ENCODE results near the gene TGIF1. TPM values are rescaled to one million over a fixed set of nuclear protein-coding genes. Genes with fewer than 3 reads are reported as not detected.
"Not testable (repeated sequence)": the region's sequence is repeated elsewhere in the genome, so short reads cannot be mapped to it uniquely, and the experiment has no call there.

Gene TGIF1
- total and polyA plus RNA-seq, 7 experiments from 2014 or later: 15.4 to 88.7 (median 63.5) TPM

GRCh38 chr18:3408107-3408506 lies 41.9 kb upstream of the TGIF1 start:
- Histone ChIP-seq H3K36me3 (ENCODE audit: control insufficient read depth in 2 of 3, insufficient read depth in 3 of 3, low read length in 3 of 3) (no peaks in the 10 kb centered on the region), H3K27ac (ENCODE audit: low read depth, low read length) (no peak overlapping the region), H3K4me1 (ENCODE audit: control insufficient read depth in 2 of 2, insufficient read depth in 2 of 2, low read length in 2 of 2) (peaks cover 0 to 19% of the 10 kb centered on the region in 2 donors), H3K4me3 (ENCODE audit: low read length) (no peak overlapping the region), H3K27me3 (ENCODE audit: control insufficient read depth in 2 of 2, insufficient read depth in 2 of 2, low read length in 2 of 2) (no peaks in the 10 kb centered on the region), H3K9me3 (ENCODE audit: control insufficient read depth in 2 of 3, low read length in 3 of 3) (no peaks in the 10 kb centered on the region)
- peaks cover 0 to 6% (median 0%) of the 10 kb centered on the region in 11 donors for H3K9me3 Mint-ChIP-seq
- H3K4me1 Mint-ChIP-seq: peaks cover 14 to 41% (median 35%) of the 10 kb centered on the region in 7 donors
- intact Hi-C loops (cut with micrococcal nuclease): no loop called here
- no peaks in the 10 kb centered on the region for H3K27me3 Mint-ChIP-seq
- H3K27ac Mint-ChIP-seq: no peak overlapping the region
- ATAC-seq (no peak), DNase-seq (no peak)
- H3K4me3 Mint-ChIP-seq: no peak overlapping the region
- CTCF ChIA-PET: no interaction called here
- POLR2A ChIA-PET: interaction anchor here (1.3 kb wide), 1 partner anchor 45 kb away, joined by 3 read pairs; no protein-coding TSS in a partner anchor
- no peaks in the 10 kb centered on the region for H3K36me3 Mint-ChIP-seq

- Mint-ChIP-seq H3K27me3 (no peaks in the 10 kb centered on the region), H3K4me1 (peaks cover 12 to 39% (median 29%) of the 10 kb centered on the region in 7 donors), H3K36me3 (no peaks in the 10 kb centered on the region), H3K4me3 (no peak overlapping the region), H3K27ac (no peak overlapping the region), H3K9me3 (peaks cover 0 to 6% (median 0%) of the 10 kb centered on the region in 11 donors)
- DNase-seq (no peak), ATAC-seq (no peak)
- Histone ChIP-seq H3K27me3 (ENCODE audit: control insufficient read depth in 2 of 2, insufficient read depth in 2 of 2, low read length in 2 of 2) (no peaks in the 10 kb centered on the region), H3K4me3 (ENCODE audit: low read length) (no peak overlapping the region), H3K27ac (ENCODE audit: low read depth, low read length) (no peak overlapping the region), H3K36me3 (ENCODE audit: control insufficient read depth in 2 of 3, insufficient read depth in 3 of 3, low read length in 3 of 3) (no peaks in the 10 kb centered on the region), H3K4me1 (ENCODE audit: control insufficient read depth in 2 of 2, insufficient read depth in 2 of 2, low read length in 2 of 2) (peaks cover 0 to 15% of the 10 kb centered on the region in 2 donors), H3K9me3 (ENCODE audit: control insufficient read depth in 2 of 3, low read length in 3 of 3) (no peaks in the 10 kb centered on the region)
- POLR2A ChIA-PET: interaction anchor here (1.5 kb wide), 1 partner anchor 38 kb away, joined by 3 read pairs; no protein-coding TSS in a partner anchor
- CTCF ChIA-PET: interaction anchor here (0.6 to 1.5 kb wide), 3 partner anchors 13 to 112 kb away, joined by 3 to 6 read pairs (median 4); no protein-coding TSS in a partner anchor
- intact Hi-C loops (cut with micrococcal nuclease): no loop called here
Measured at GRCh38 chr18:3409811-3410210, 40.2 kb upstream of the TGIF1 start.

- CTCF ChIA-PET: interaction anchor here (0.6 to 1.5 kb wide), 2 partner anchors 12 to 113 kb away, joined by 3 to 4 read pairs; no protein-coding TSS in a partner anchor
- Histone ChIP-seq H3K4me1 (ENCODE audit: control insufficient read depth in 2 of 2, insufficient read depth in 2 of 2, low read length in 2 of 2) (peaks cover 0 to 15% of the 10 kb centered on the region in 2 donors), H3K27me3 (ENCODE audit: control insufficient read depth in 2 of 2, insufficient read depth in 2 of 2, low read length in 2 of 2) (no peaks in the 10 kb centered on the region), H3K36me3 (ENCODE audit: control insufficient read depth in 2 of 3, insufficient read depth in 3 of 3, low read length in 3 of 3) (no peaks in the 10 kb centered on the region), H3K27ac (ENCODE audit: low read depth, low read length) (no peak overlapping the region), H3K9me3 (ENCODE audit: control insufficient read depth in 2 of 3, low read length in 3 of 3) (no peaks in the 10 kb centered on the region), H3K4me3 (ENCODE audit: low read length) (no peak overlapping the region)
- H3K4me3 Mint-ChIP-seq: no peak overlapping the region
- POLR2A ChIA-PET: interaction anchor here (0.6 to 1.5 kb wide), 2 partner anchors 38 to 209 kb away, joined by 3 read pairs; no protein-coding TSS in a partner anchor
- intact Hi-C loops (cut with micrococcal nuclease): no loop called here
- H3K36me3 Mint-ChIP-seq: no peaks in the 10 kb centered on the region
- H3K4me1 Mint-ChIP-seq: peaks cover 12 to 36% (median 26%) of the 10 kb centered on the region in 7 donors
- peaks cover 0 to 5% (median 0%) of the 10 kb centered on the region in 11 donors for H3K9me3 Mint-ChIP-seq
- no peak for DNase-seq
- no peaks in the 10 kb centered on the region for H3K27me3 Mint-ChIP-seq
- ATAC-seq: no peak
- H3K27ac Mint-ChIP-seq: no peak overlapping the region
Measured at GRCh38 chr18:3410273-3410672, 39.7 kb upstream of the TGIF1 start.

- H3K9me3 ChIP-seq (ENCODE audit: control insufficient read depth in 2 of 3, low read length in 3 of 3); H3K4me3 ChIP-seq (ENCODE audit: low read length); H3K27ac ChIP-seq (ENCODE audit: low read depth, low read length); intact Hi-C loops (cut with micrococcal nuclease); H3K27me3 ChIP-seq (ENCODE audit: control insufficient read depth in 2 of 2, insufficient read depth in 2 of 2, low read length in 2 of 2); H3K4me3 Mint-ChIP-seq; H3K27me3 Mint-ChIP-seq; H3K36me3 Mint-ChIP-seq; CTCF ChIA-PET; H3K27ac Mint-ChIP-seq; H3K36me3 ChIP-seq (ENCODE audit: control insufficient read depth in 2 of 3, insufficient read depth in 3 of 3, low read length in 3 of 3); H3K4me1 ChIP-seq (ENCODE audit: control insufficient read depth in 2 of 2, insufficient read depth in 2 of 2, low read length in 2 of 2); ATAC-seq; H3K9me3 Mint-ChIP-seq; DNase-seq: not testable (repeated sequence)
- H3K4me1 Mint-ChIP-seq: peaks cover 9 to 30% (median 20%) of the 10 kb centered on the region in 7 donors
- POLR2A ChIA-PET: interaction anchor here (1.5 to 1.9 kb wide), 2 partner anchors 37 kb away, joined by 3 to 12 read pairs; no protein-coding TSS in a partner anchor
Measured at GRCh38 chr18:3410876-3411275, 39.1 kb upstream of the TGIF1 start.

GRCh38 chr18:3411327-3411726 lies 38.6 kb upstream of the TGIF1 start:
- CTCF ChIA-PET: no interaction called here
- Histone ChIP-seq H3K36me3 (ENCODE audit: control insufficient read depth in 2 of 3, insufficient read depth in 3 of 3, low read length in 3 of 3) (no peaks in the 10 kb centered on the region), H3K9me3 (ENCODE audit: control insufficient read depth in 2 of 3, low read length in 3 of 3) (no peaks in the 10 kb centered on the region), H3K4me1 (ENCODE audit: control insufficient read depth in 2 of 2, insufficient read depth in 2 of 2, low read length in 2 of 2) (peaks cover 0 to 6% of the 10 kb centered on the region in 2 donors), H3K27ac (ENCODE audit: low read depth, low read length) (no peak overlapping the region), H3K4me3 (ENCODE audit: low read length) (peak overlapping the region; percentile 42), H3K27me3 (ENCODE audit: control insufficient read depth in 2 of 2, insufficient read depth in 2 of 2, low read length in 2 of 2) (no peaks in the 10 kb centered on the region)
- Mint-ChIP-seq H3K4me1 (peaks cover 5 to 26% (median 16%) of the 10 kb centered on the region in 7 donors), H3K4me3 (peak overlapping the region in 5 of 10 donors; percentile 12 to 78 (median 58)), H3K36me3 (no peaks in the 10 kb centered on the region), H3K27me3 (no peaks in the 10 kb centered on the region), H3K27ac (peak overlapping the region in 2 of 9 donors; percentile 48 to 81), H3K9me3 (peaks cover 0 to 1% (median 0%) of the 10 kb centered on the region in 11 donors)
- DNase-seq: no peak
- no peak for ATAC-seq
- intact Hi-C loops (cut with micrococcal nuclease): no loop called here
- POLR2A ChIA-PET: interaction anchor here (1.9 kb wide), 1 partner anchor 37 kb away, joined by 12 read pairs; no protein-coding TSS in a partner anchor

- Histone ChIP-seq H3K4me3 (ENCODE audit: low read length) (peak overlapping the region; percentile 42), H3K9me3 (ENCODE audit: control insufficient read depth in 2 of 3, low read length in 3 of 3) (no peaks in the 10 kb centered on the region), H3K27ac (ENCODE audit: low read depth, low read length) (no peak overlapping the region), H3K36me3 (ENCODE audit: control insufficient read depth in 2 of 3, insufficient read depth in 3 of 3, low read length in 3 of 3) (no peaks in the 10 kb centered on the region), H3K27me3 (ENCODE audit: control insufficient read depth in 2 of 2, insufficient read depth in 2 of 2, low read length in 2 of 2) (no peaks in the 10 kb centered on the region), H3K4me1 (ENCODE audit: control insufficient read depth in 2 of 2, insufficient read depth in 2 of 2, low read length in 2 of 2) (peaks cover 0 to 6% of the 10 kb centered on the region in 2 donors)
- peaks cover 0 to 1% (median 0%) of the 10 kb centered on the region in 11 donors for H3K9me3 Mint-ChIP-seq
- H3K4me1 Mint-ChIP-seq: peaks cover 0 to 21% (median 10%) of the 10 kb centered on the region in 7 donors
- H3K27me3 Mint-ChIP-seq: no peaks in the 10 kb centered on the region
- ChIA-PET POLR2A (interaction anchor here (1.9 kb wide), 1 partner anchor 36 kb away, joined by 12 read pairs; no protein-coding TSS in a partner anchor), CTCF (no interaction called here)
- DNase-seq: peak in 7 of 9 donors; percentile 7 to 28 (median 16)
- H3K27ac Mint-ChIP-seq: peak overlapping the region in 3 of 9 donors; percentile 38 to 81 (median 70)
- ATAC-seq: peak; percentile 50
- H3K4me3 Mint-ChIP-seq: peak overlapping the region; percentile 41 to 78 (median 52)
- intact Hi-C loops (cut with micrococcal nuclease): loop anchor here in 1 of 2 donors (1.0 kb wide), 1 partner anchor 36 kb away; no protein-coding TSS in a partner anchor
- no peaks in the 10 kb centered on the region for H3K36me3 Mint-ChIP-seq
Measured at GRCh38 chr18:3411854-3412268, 38.1 kb upstream of the TGIF1 start.
